Mesodermal cell (in vitro differentiated cells): ENCODE results near the gene OBSL1.

Experiments used
- H3K27ac ChIP-seq: 2 replicates; pipeline ENCODE4 v1.7.0; 2013; ENCODE audit warnings: mild to moderate bottlenecking, low read depth, low read length, moderate library complexity; ENCODE audit not compliant: severe bottlenecking
- H3K36me3 ChIP-seq: 2 replicates; pipeline ENCODE4 v1.7.1; 2013; ENCODE audit warnings: mild to moderate bottlenecking, low read length, moderate library complexity; ENCODE audit not compliant: control insufficient read depth, insufficient read depth
- H3K4me1 ChIP-seq: one replicate; pipeline ENCODE4 v1.7.1; 2013; ENCODE audit warnings: mild to moderate bottlenecking, low read length; ENCODE audit not compliant: insufficient read depth, control insufficient read depth, poor library complexity, severe bottlenecking
- H3K4me3 ChIP-seq: 2 replicates; pipeline ENCODE4 v1.7.0; 2013; ENCODE audit warnings: low read length, control low read depth, mild to moderate bottlenecking; ENCODE audit not compliant: insufficient read depth, poor library complexity, severe bottlenecking; ENCODE audit errors: extremely low read depth
- H3K9me3 ChIP-seq: 2 replicates; pipeline ENCODE4 v1.7.1; 2013; ENCODE audit warnings: mild to moderate bottlenecking, low read length, moderate library complexity; ENCODE audit not compliant: control insufficient read depth
- WGBS, 2 experiments: methylation state at CpG; one replicate each; pipeline ENCODE4 v1.1.5; 2013; ENCODE audit warnings: missing lambda C conversion rate in 2 of 2; ENCODE audit not compliant: insufficient coverage in 2 of 2; 5-methylcytosine and 5-hydroxymethylcytosine counted together

OBSL1 gene

GRCh38 chr2:219545295-219545942, 25.9 kb downstream of the OBSL1 start:
- no peaks in the 10 kb centered on the region for H3K9me3 ChIP-seq
- peaks cover 10% of the 10 kb centered on the region for H3K36me3 ChIP-seq
- H3K27ac ChIP-seq, result no peak overlapping the region
- WGBS, 2 experiments, result 86 to 91% methylated on average over 2 of the region's 3 CpGs
- H3K4me3 ChIP-seq, result no peak overlapping the region
- peaks cover 10% of the 10 kb centered on the region for H3K4me1 ChIP-seq

- Histone ChIP-seq H3K4me1 (peaks cover 10% of the 10 kb centered on the region), H3K36me3 (peaks cover 18% of the 10 kb centered on the region), H3K9me3 (no peaks in the 10 kb centered on the region), H3K4me3 (peak overlapping the region; percentile 72), H3K27ac (no peak overlapping the region)
- WGBS, 2 experiments, result 70 to 73% methylated on average over 7 to 9 of the region's 9 CpGs
Observed at GRCh38 chr2:219544567-219544966, 26.8 kb downstream of the OBSL1 start.

- WGBS, 2 experiments, result 0 to 1% methylated on average over 50 to 65 of the region's 75 CpGs
- Histone ChIP-seq H3K27ac (peak within 1 kb of the TSS; percentile 43), H3K4me3 (peak within 1 kb of the TSS; percentile 72), H3K9me3 (no peaks in the 10 kb centered on the region), H3K36me3 (peaks cover 26% of the 10 kb centered on the region), H3K4me1 (peaks cover 17% of the 10 kb centered on the region)
Observed at GRCh38 chr2:219543596-219544358, 27.6 kb downstream of the OBSL1 start, which contains the start of the genes CHPF and TMEM198. TSS of gene CHPF (minus strand) at chr2:219543809. CDS start at chr2:219543538, 271 bp downstream. TSS of gene TMEM198 (plus strand) at chr2:219544028. CDS start at chr2:219544728, 700 bp downstream.

GRCh38 chr2:219542931-219543595, 28.3 kb downstream of the OBSL1 start:
- Histone ChIP-seq H3K4me1 (peaks cover 24% of the 10 kb centered on the region), H3K9me3 (no peaks in the 10 kb centered on the region), H3K27ac (peak overlapping the region; percentile 43), H3K36me3 (peaks cover 30% of the 10 kb centered on the region), H3K4me3 (peak overlapping the region; percentile 72)
- WGBS, 2 experiments, result 0 to 1% methylated on average over 65 of the region's 66 CpGs

- H3K9me3 ChIP-seq, result no peaks in the 10 kb centered on the region
- 6% methylated on average over 43 to 48 of the region's 48 CpGs for WGBS, 2 experiments
- H3K4me1 ChIP-seq, result peaks cover 31% of the 10 kb centered on the region
- H3K27ac ChIP-seq, result no peak overlapping the region
- H3K4me3 ChIP-seq, result peak overlapping the region; percentile 72
- peaks cover 30% of the 10 kb centered on the region for H3K36me3 ChIP-seq
Observed at GRCh38 chr2:219541611-219542180, 29.6 kb downstream of the OBSL1 start.

- Histone ChIP-seq H3K4me3 (no peak overlapping the region), H3K36me3 (peaks cover 30% of the 10 kb centered on the region), H3K4me1 (peaks cover 31% of the 10 kb centered on the region), H3K9me3 (no peaks in the 10 kb centered on the region), H3K27ac (no peak overlapping the region)
- WGBS, 2 experiments, result 94 to 96% methylated on average over 10 to 11 of the region's 12 CpGs
Observed at GRCh38 chr2:219540784-219541504, 30.4 kb downstream of the OBSL1 start.

- H3K4me3 ChIP-seq, result no peak overlapping the region
- no peaks in the 10 kb centered on the region for H3K9me3 ChIP-seq
- 96% methylated on average over 35 to 44 of the region's 46 CpGs for WGBS, 2 experiments
- peaks cover 31% of the 10 kb centered on the region for H3K4me1 ChIP-seq
- peaks cover 30% of the 10 kb centered on the region for H3K36me3 ChIP-seq
- H3K27ac ChIP-seq, result no peak overlapping the region
Observed at GRCh38 chr2:219539926-219540678, 31.2 kb downstream of the OBSL1 start.

- Histone ChIP-seq H3K4me3 (no peak overlapping the region), H3K9me3 (no peaks in the 10 kb centered on the region), H3K36me3 (peaks cover 30% of the 10 kb centered on the region), H3K4me1 (peaks cover 29% of the 10 kb centered on the region), H3K27ac (no peak overlapping the region)
- whole genome bisulfite sequencing, 2 experiments, result 92 to 94% methylated on average over 28 to 31 of the region's 32 CpGs
Observed at GRCh38 chr2:219538956-219539788, 32.2 kb downstream of the OBSL1 start.

- H3K4me1 ChIP-seq, result peaks cover 27% of the 10 kb centered on the region
- 61% methylated on average over 4 of the region's 6 CpGs; no CpG with 5 or more reads in 1 of the 2 experiments for WGBS, 2 experiments
- H3K27ac ChIP-seq, result no peak overlapping the region
- H3K36me3 ChIP-seq, result peaks cover 30% of the 10 kb centered on the region
- H3K4me3 ChIP-seq, result no peak overlapping the region
- no peaks in the 10 kb centered on the region for H3K9me3 ChIP-seq
Observed at GRCh38 chr2:219538504-219538951, 32.8 kb downstream of the OBSL1 start.
